NCI-H748 treated with DMSO at 0.1 percent for 48 hours (cell line): ENCODE results near the gene TANC2.

Source experiments
- DNase-seq: peaks from one replicate; lab custom pipeline; 2025; lab: John Stamatoyannopoulos, UW

Gene TANC2

GRCh38 chr17:62965686-62966425, at the start of gene TANC2:
Gene TANC2, plus strand, starts transcription at chr17:62966235. Its CDS starts 43,325 bp downstream, at chr17:63009560.
- DNase-seq: peak; percentile 58

GRCh38 chr17:62916684-62917571, 49.1 kb upstream of the TANC2 start:
- DNase-seq: no peak

DNA sequence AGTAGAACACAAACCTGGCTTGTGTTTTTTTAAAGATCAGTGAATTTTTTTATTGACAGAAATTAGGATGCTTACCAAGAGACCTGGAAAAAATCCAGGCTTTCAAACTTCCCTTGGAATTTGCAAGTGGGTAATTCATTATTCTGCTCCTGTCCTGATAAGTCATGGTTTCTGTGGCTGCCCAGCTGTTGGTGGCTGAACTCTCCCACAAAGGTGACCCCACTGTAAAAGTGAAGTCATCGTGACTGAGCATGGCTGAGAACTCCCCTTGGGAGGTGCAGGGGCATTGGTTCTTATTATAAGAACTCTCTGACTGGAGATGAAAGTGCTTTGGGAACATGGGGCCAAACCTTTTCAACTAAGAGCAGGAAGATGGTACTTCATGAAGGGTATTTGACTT, 46.6 kb upstream of the TANC2 start:
- DNase-seq: no peak

- DNase-seq: no peak
Observed at GRCh38 chr17:62920300-62920699, 45.7 kb upstream of the TANC2 start.

GRCh38 chr17:62921817-62922216, 44.2 kb upstream of the TANC2 start:
- DNase-seq: no peak

DNA sequence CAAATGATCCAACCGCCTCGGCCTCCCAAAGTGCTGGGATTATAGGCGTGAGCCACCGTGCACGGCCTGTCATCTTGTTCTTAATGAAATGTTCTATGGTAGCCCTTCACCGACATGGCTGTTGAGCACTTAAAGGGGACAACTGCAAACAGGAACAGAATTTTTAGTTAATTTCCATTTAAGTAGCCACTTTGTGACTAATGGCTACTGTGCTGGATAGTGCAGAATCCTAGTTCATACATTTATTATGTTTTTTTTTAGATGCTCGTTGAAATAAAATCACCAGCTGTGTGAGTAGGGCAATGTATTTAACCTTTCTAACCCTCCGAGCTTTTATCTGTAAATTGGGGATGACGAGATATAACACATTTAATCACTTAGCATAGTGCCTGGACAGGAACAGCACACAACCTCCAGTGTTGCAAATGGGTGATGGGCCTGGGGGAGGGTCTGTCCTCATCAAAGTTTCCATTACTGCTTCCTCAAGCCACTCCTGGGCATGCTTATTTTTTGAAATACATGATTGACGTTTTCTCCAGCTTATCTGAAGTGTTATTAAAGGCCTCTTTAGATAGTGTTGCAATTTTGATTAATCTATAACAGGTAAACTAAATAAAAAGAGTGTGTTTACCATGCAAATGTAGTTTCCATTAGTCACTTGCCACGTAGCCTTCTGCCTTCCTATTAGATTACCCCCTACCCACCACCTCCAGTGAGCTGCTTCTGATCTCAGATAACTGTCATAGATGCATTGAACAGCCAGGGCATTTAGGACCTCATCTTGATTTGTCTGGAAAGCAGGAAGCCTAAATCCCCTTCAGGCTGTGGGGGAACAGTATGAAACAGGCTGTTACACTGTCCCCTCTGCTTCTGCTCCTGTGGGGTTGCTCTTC, 42.5 kb upstream of the TANC2 start:
- no peak for DNase-seq

GRCh38 chr17:62925267-62925836, 40.7 kb upstream of the TANC2 start:
- DNase-seq: no peak

DNA sequence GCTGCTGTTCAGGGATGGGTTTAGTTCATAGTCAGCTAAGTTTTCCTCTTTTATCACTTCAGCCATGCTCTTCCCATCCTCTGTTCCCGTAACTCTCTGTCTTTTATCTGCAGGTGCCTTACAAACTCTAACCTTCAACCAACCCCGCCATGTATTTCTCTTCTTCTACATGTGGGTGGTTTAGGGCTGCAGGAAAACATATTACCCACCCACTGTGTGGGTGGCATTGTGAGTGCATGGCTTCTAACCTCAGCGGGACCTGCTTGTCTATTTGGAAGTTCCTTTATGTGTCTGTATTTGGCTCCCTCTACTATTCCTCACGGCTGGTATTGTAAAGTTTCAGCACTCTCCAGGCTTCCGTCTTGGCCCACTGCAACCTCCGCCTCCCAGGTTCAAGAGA, 39.0 kb upstream of the TANC2 start:
- DNase-seq: no peak

- no peak for DNase-seq
Observed at GRCh38 chr17:62929320-62929719, 36.7 kb upstream of the TANC2 start.

GRCh38 chr17:62931101-62931500, 34.9 kb upstream of the TANC2 start:
- DNase-seq: no peak

- peak; percentile 42 for DNase-seq
Observed at GRCh38 chr17:62933501-62934385, 32.3 kb upstream of the TANC2 start.

GRCh38 chr17:62935098-62935497, 30.9 kb upstream of the TANC2 start:
- no peak for DNase-seq

DNA sequence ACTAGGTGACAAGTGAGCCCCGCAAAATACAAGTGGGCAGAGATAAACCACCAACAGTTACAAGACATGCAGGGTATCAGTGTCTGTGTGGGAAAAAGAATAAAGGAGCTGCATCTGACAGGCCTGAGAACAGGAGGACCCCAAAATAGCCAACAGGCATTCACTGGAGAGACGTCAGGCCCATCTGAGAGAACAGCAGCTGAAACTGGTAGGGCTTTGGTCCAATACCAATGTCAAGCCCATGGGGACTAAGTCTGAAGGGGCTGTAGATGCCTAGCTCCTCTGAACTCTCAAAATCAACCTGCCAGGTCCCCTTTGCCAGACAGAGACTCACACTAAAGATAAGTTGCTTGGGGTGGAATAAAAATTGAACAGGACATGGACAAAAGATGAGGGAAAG, 30.5 kb upstream of the TANC2 start:
- DNase-seq: no peak

DNA sequence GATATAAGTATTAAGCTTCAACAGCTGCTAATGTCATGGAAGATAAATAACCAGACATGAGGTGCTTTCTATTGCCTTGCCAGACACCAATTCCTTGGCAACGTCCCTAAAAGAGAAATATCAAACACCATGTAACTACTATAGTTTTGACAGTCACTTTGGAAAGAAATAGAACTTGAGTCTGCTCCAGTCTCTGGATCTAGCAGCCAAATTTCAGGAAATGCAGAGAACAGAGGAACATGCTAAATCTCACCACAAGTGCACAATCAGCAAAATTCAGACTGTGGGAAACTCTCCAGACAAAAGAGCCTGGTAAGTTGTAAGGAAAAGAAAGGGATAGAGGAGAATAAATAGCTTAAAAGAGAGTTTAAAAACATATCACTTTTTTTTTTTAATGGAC, 28.4 kb upstream of the TANC2 start:
- no peak for DNase-seq

DNA sequence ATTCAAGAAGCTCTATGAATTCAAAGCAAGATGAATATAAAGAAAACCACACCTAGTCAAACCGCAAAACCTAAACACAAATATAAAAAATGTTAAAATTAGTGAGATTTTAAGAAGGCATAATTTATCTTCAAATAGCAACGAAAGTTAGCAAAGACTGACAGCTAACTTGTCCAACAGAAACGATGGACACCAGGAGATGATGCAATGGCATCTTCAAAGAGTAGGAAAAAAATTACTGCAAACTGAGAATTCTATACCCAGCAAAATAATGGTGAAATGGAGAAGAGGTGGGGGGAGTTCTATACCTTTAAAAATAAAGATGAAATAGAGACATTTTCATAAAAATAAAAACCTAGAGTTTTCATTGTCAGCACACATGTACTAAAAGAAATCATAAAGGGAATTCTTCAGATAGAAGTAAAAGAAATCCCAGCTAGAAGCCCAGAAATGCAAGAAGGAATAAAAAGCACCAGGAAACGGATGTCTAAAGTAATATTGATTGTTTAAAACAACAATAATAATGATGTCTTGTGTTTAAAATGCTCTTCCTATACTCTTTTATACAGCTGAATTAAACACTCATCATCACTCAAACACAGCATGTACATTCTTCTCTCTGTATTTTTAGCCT, 24.6 kb upstream of the TANC2 start:
- no peak for DNase-seq

- no peak for DNase-seq
Observed at GRCh38 chr17:62948370-62948769, 17.7 kb upstream of the TANC2 start.

GRCh38 chr17:62949036-62949435, 17.0 kb upstream of the TANC2 start:
- DNase-seq: no peak

GRCh38 chr17:62950067-62950466, 16.0 kb upstream of the TANC2 start:
- DNase-seq: no peak

DNA sequence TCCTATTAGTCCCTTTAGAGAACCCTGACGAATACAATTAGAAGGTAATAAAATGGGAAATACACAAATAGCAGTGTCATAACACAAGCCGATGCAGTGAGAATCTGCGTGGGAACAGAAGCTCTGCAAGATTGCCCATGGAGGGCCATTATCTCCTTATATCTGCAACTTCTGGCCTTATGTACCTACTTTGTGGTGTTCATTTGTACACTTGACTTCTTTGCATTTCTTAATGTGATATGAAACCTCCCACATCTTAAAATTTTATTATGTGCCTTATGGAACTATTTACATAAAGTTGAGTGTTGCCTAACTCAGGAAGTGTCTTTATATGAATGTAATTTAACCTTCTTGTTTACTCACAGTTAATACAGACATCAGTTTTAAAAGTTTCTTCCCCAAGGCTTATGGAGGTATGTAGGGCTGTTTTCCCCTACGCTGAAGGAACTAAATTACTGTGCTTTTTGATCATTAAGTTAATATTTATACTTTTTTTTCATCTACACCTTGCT, 10.1 kb upstream of the TANC2 start:
- DNase-seq: no peak

- no peak for DNase-seq
Observed at GRCh38 chr17:62963296-62963695, 2.7 kb upstream of the TANC2 start.
